ENCODE measurements around the gene CFAP100.
A peak's percentile ranks its signal among the peaks of the same experiment; 100 is the strongest.

Gene CFAP100

DNA sequence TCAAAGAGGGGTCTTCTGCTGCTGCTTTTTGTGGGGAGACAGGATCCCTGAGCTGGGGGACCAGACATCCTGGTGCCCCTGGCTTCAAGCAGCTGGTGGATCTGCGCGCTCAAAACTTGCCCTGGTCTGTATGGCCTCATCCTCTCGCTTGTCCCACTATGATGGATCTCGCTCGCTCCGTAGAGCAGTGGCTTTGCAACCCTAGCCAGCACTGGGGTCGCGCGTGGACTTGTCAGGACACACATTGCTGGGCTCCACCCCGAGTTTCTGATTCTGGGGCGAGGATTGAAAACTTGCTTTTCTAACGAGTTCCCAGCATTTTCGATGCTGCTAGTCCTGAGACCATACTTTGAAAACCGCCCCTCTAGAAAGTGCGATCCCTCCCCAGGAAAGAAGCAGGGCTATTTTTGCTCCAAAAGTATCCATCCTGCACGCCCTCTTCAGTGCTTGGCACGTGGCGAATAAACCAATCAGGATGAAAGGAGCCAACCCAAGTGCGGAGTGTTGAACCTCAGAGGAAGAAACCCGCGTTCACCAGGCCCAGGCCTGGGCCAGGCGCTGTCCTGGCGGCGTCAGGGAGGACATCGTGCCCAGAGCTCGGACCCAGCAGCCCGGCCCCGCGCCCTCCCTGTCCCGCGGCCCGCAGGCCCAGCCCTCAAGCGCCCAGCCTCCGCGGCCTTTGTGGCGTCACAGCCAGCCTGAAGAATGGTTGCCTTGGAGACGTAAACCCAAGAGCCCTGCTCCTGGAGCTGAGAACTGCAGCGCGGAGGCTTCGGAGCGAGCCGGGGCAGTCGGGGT is at the start of gene CFAP100:
TSS of gene CFAP100 (plus strand) at position 731 of the 798 bp plus-strand sequence. CDS start 1,092 bp downstream, outside the sequence.
- DNase-seq: no peak

DNA sequence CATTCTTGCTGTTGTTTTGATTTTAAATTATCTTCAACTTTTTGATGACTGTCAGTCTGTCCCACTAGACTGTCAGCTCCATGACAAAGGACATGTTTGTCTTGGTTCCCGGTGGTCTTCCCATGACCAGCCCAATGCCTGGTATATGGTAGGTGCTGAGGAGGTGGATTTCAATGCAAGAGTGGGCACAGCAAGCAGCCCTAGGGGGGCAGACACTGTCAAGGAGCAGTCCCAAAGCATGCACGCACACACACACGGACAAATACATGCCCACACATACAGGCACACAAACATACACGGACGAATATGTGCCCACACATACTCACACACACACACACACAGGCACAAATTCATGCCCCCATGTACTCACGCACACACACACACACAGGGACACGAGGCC is 49.5 kb upstream of the CFAP100 start:
- no peak for DNase-seq

DNA sequence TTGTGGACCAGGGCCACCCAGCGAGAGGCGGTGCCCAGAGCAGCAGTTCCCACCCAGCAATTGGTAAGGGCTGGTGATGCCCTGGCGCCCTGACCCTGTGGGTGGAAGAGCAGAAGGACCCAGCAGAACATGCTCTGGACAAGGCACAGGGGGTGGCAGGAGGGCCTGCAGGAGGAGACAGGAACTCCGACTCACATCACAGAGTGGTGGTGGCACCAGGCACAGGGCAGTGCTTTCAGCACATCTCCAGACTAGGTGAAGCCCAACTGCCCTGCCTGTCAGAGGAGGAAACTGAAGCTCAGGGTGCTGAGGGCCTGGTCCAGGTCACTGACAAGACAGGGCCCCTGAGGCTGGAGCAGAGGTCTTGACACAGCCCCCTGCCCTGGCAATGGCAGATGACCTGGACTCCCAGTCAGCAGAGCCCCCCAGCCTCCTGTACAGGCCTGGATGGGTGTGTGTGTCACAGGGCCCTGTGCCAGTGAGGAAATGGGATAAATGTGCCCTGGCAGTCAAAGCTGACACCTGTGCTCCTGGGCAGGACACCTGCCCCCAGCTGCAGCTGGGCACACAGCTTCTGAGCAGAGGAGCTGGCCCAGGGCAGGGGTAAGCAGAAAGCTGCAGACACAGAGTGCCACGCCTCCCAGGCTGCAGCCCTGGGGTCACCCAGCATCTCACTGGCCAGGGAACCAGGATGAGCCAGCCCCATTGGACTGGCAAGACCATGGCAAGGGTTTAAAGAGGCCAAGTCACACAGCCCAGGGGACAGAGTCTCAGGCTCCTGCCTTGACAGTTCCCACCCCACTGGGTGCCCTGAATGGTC is 48.9 kb upstream of the CFAP100 start:
- DNase-seq: no peak

DNA sequence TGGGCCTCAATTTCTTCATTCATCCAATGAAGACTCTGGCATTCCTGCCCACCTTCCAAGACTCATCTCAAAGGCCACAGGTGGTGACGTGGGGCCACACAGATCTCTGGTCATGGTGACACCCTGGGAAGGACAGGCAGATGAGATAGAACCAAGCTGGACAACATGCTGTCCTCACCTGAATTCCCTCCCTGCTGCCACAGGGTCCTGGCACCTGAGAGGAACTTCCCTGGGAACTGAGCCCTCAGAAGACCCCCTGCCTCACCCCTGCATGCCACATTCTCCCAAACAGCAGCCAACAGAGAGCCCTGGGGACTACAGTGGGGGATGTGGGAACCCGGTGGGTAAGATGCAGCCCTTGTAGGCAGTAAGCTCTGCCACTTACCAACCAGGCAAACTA is 48.2 kb upstream of the CFAP100 start:
- no peak for DNase-seq

DNA sequence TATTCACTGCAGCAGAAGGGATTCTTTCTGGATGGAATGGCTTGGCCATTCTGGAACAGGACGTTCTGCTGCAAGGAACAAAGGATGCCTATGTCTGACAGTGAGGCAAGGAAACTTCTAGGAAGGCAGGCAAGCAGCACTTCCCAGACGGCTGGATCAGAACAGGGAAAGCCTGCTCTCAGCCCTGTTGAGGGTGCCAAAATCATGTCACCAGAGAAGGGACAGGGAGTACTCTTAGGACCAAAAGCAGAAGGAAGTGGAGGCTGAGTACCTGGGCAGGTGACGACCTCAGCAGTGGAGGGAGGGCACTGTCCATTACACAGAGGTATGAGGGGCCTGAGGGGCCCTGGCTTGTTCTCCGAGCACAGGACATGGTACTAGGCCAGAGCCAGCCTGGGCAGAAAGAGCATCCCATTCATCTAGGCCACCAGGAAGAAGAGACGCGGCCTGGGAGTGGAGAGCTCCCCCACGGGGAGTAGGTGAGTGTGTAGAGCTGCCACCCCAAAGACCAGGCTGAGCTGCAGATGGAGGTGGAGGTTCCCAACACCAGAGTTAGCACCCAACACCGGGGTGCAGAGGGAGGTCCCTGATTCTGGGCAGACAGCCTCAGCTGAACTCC is 47.1 kb upstream of the CFAP100 start:
- DNase-seq: no peak

DNA sequence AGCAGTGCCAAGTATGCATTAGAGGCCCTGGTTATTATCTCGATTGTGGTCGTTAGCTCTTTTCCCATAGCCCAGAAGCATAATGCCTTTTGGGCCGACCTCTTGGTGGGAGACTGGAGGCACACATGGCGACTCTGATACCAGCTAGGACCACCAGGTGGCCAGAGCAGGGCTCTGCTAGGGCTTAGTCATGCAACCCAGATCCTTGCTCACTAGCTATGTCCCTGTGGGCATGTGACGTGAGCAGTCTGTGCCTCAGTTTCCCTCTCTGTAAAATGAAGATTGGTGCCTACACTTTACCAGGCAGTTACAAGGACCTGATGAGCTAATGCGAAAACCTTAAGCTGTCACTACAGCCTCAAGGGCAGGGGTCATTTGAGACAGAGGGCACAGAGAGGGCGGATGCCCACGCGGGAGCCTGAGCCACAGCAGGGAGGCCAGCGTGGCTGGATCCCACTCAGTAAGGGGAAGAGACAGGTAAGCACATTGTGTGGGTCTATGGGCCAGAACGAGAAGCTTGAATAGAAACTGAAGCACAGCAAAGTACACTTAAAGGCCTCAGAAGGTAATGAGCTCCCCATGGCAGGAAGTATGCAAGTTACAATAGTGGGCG is 46.3 kb upstream of the CFAP100 start:
- DNase-seq: no peak

DNA sequence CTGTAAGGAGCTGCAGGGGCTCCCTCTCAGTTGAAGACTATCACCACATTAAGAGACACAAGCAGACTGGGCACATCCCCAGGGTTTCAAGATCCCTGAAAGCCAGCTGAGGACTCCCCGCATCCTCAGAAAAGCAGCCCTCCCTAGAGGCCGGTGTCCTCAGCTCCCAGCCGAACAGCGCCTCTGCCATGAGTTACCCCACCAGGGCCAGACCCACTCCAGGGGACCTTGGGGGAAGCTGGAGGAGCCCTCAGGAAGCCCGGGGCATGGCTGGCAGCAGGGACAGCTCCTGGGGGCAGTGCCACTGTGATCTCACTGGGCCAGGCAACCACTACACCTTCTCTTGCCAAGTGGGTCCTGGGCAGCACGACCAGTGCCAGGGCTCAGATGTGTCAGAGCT is 45.6 kb upstream of the CFAP100 start:
- no peak for DNase-seq

DNA sequence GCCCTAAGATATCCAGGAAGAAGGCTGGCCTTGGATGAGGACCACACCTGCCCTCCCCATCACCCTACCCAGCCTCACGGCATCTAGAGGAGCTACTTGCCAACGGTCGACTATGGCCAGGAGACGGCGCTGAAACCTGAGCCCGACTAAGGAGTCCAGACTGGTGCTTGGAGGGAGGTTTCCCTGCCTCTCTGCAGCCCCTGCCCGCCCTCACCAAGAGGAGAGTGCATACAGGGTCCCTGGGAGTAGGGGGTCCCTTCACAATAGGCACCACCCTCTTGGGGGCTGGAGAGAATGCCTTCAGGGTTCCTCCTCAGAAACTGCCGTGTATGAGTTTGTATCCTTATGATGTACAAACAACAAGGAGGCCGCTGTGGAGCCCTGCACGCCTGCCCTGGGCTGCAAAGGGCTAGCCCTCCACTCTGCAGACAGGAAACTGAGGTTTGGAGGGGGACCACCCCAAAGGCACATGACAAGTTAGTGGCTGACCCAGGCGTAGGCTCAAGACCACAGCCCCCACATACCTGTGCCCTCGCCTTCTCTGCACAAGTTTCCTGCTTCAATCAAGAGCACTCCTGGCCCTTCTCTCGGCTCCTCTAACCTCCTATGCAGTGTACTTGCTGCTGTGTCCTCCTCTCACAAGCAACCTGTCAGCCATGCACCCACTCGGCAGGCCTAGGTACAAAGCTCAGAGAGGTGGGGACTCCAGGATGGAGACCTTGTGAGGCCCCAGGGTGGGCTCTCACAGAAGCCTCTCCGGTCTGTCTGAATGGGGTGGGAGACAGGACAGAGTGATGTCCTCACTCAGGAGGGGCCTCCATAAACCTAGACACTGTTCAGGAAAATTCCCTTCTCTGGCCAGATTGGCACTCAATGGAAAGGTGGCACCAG is 44.9 kb upstream of the CFAP100 start:
- DNase-seq: no peak

DNA sequence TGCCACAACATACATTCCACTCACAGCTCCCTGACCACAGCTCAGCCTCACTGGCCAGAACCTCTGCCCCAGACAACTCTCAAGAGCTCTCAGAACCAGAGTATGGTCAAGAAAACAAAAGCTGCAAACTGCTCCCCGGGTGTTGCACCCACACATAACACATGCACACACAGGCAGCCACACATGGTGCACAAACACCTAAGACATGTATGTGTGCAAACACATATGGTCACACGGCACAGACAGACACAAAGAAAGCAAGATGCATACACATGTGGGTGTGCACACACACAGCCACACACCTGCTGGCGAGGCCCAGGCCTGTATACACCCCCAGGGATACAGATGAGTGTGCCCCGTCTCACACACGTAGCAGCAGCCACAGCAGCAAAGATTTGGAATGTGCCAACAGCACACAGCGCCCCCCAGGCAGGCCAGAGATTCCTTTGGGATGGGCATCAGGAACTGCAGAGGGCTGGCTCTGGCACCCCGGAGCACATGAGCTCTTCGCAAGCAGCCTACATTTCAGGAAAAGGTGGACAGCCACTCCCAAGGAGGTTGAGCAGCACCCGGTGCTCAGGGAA is 44.1 kb upstream of the CFAP100 start:
- no peak for DNase-seq

DNA sequence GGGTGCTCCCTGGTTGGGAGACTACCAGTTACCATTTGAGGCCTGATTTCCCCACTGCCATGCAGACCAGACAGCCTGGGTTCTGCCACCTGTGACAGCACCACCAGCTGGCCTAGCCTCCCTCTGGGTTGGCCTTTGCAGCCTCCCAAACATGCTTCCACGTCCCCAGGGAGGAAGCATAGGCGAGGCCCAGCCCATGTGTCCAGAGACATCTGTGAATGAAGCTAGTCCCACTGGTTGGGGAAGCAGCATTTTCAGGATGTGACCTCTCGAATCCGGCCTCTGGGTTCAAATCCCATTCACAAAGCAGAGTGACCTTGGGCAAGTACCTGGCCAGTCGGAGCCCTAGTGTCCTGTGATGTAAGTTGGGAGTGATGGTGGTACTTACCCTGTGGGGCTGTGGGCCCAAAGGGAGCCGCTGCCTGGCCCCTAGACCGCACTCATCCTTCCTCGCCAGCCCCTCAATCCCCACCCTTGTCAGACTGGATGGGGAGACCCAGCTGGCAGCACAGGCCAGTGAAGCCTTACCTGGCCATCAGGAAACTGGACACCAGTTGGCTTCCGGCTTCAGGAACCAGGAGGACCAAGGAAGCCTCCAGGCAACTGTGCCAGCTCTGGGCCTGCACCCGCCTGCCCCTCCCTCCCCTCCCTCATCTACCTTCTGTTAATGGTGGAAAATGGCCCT is 43.5 kb upstream of the CFAP100 start:
- DNase-seq: no peak

DNA sequence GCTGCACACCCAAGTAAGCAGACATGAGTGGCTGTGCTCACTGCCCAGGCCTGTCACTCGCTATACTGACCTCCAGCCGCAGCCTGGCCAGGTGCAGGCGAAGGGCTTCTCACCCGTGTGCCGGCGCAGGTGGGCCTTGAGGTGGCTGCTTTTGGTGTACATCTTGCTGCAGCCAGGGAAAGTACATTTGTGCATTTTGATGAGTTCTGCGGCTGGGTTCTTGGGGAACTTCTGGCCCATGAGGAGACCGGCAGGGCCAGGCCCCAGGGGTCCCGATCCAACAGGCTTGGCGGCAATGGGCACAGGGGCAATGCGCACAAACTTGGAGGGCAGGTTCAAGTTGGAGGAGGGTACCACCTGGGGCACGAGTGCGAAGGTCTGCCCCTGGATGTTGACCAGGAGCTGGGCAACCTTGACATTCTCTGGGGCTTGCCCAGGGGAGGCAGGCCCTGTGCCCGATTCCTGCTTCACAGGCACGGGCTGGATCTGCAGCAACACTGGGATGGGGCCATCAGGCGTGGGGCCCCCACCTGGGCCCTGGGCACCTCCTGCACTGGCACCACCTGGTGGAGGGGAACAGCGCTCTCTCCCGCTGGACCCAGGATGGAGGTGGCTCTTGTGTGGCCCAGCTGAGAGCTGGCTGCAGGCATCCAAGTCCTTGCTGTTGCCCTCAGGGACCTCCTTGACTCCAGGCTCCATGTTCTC is 42.8 kb upstream of the CFAP100 start:
- no peak for DNase-seq

DNA sequence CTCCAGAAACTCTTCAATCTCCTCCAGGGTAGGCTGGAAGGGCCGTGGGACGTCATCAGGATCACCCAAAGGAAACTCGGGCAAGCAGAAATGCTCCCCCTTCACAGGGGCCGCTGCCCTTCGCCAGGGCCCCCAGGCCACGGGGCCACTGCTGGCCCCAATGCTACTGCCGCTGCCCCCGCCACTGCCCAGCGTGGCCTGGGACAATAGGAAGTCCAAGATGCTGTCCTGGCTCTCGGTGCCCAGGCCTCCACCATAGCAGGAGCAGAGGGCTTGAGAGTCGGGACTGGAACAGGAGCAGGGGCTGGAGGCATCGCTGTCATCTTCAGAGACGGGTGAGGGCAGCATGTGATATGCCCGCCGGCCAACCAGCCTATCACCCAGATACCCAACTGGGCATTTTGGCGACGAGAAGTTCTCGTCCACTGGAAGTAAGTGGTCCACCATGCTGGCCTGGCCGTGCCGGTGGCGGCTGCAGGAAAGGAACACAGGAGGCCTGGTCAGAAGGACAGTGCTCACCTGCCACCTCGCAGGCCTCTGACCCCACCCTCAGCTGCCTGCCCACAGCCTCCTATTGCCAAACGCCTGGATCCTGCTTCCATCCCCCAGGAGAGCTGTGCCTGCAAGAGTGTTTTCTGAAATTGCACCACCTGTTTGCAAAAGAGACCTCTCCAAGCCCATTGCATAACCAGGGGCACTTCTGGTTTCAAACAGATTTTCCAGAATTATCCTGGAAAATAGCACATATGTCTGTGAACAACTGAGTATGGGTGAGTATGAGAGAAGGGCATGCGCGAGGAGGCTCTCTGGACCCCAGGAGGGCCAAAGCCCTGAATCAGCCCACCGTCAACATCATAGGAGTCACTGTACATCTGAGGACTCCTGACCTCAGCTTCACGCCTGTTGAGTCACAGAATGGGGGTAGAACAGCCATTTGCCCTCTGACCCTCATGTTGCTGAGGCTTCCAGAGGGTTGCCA is 41.9 kb upstream of the CFAP100 start:
- no peak for DNase-seq

DNA sequence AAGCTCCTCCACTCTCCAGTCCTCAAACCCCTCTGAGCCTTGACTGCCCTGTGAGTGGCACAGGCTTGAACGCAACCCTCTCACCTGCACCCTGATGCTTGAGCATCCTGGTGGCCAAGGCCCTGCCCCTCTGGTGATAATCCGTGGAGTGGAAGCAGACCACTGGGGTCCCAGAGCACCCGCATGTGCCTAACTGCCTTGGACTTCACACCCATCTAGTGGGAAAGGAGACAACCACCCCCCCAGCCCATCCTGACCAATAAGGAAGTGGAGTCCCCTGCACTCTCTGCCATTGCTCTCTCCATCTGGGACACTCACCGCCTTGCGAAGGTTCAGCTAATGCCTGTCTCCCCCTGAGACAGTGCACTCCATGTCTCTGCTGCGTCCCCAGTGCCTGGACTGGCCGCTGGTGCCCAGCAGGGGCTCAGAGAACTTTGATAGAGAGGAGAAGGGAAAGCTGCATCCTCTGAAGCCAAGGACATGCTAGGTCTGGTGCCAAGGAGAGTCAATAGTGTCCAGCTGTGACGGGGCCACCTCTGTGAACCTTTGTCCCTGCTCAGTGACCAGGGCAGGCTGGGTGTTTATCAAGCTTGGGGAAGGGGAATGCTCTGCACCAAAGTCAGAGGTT is 40.9 kb upstream of the CFAP100 start:
- no peak for DNase-seq

DNA sequence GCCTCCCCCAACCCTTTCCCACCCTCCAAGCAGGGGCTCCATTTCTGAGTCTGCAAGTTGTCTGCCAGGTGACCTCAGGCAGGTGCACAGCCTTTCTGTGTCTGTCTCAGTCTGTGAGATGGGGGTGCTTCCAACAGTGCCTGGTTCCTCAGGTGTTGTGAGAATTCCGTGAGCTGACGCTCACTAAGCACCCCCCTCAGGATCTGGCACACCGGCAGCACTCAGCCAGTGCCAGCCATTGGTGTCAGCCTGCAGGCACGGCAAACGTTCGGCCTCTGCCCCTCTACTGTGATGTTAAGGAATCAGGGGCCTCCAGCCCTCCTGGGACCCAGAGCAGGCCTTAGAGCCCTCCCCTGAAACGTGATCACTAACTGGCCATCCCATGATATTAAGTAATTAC is 39.9 kb upstream of the CFAP100 start:
- DNase-seq: no peak

DNA sequence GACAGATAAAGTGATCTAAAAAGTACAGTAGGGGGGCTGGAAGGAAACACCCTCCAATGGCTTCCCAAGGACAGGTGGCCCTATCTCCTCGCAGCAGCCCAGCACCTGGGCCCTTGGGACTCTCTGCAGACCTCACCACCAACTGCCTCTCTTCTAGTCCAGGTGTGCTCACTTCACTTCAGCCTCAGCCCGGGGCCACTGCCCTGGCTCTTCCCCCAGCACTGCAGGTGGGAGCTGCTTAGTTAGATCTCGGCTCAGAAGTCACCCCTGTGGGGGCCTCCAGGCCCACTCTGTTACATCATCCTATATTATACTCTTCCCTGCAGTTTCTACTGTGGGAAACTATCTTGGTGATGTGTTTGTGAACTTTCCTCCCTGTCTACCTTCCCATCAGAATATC is 39.5 kb upstream of the CFAP100 start:
- DNase-seq: no peak

DNA sequence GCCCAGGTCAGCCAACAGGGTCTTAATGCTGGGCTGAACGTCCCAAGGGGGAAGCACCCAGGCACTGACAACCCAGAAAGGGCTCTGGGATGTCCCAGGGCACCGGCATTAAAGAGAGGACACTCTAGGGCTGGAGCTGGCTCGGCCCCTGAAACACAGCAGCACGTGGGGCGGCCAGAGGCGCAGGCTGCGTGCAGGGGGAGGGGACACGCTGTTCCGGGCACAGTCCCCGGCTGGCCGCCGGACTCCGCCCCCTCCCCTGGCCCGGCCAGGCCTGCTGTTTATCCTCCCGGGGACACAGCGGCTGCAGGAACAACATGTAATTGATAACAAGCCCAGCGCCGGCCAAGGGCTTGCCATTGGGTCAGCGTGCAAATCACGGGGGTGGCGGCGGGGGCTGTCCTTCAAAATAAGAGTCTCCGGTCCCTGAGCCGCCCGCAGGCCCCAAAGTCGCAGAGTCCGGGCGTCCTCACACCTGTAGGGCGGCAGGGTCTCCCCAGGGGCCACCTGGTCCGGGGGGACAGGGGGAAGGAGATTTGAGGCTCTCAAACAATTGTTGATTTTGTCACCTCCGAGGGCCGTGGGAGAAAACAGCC is 38.8 kb upstream of the CFAP100 start:
- no peak for DNase-seq

DNA sequence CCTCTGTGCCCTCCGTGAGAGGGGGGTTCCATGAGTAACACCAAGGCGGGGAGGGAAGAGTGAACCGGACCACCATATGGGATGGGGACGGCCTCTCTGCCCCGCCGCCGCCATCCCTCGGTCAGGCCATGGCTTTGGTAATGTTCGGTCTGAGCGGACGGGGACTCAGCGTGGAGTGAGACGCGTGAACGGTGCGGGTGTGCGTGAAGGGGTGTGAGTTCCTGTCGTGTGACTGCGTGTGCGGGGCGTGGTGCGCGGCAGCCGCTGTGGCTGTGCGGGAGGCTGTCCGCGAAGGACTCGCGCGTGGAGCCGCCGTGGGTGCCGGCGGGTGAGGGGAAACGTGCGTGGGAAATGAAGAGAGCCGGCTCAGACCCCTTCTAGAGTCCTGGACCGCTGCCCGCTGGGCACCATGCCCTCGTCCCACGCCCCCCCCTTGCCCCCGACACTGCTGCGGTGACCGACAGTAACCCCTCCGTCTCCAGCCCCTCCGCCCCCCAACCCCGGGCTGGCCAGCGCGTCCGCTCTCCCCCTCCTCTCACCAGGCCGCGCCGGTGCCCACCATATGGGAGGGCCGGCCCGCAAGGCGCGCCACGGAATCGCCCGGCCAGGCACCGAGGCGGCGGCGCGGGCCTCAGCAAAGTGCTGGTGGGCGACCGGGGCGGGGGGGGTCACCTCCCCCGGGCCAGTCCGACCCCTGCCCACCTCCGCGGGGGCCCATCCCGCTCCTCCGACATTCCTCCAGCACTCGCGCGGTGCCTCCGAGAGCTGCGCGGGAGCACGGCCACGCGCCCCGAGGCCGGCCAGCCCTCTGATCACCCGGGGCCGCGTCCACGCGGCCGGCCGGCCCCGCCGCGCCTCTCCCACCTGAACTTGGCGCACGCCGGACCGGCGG is 38.1 kb upstream of the CFAP100 start:
- peak; percentile 15 to 27 for DNase-seq

Measured in CD4-positive, alpha-beta T cell treated with Interleukin-1 beta for 1 hour (primary cell).